ENCODE results near the gene ANK3.
A peak's percentile ranks its signal among the peaks of the same experiment; 100 is the strongest.

The ANK3 gene

GRCh38 chr10:60426425-60426824, 36.8 kb upstream of the ANK3 start (continued):
- TF ChIP-seq ZNF398 (tag by site-specific recombination; IDR thresholded peaks at IDR 0.05) (no peak), REPIN1 (tag by site-specific recombination; IDR thresholded peaks at IDR 0.05; ENCODE audit: low read depth) (no peak)

GRCh38 chr10:60425392-60426110, 35.9 kb upstream of the ANK3 start:
- Histone ChIP-seq H3K4me3 (ENCODE audit: low read depth, low read length) (no peak overlapping the region), H3K36me3 (ENCODE audit: control insufficient read depth in 2 of 2, insufficient read depth in 1 of 2, low read length in 2 of 2) (no peaks in the 10 kb centered on the region), H3K27ac (ENCODE audit: extremely low read depth, low read depth, low read length) (no peak overlapping the region), H3K4me1 (ENCODE audit: control insufficient read depth, insufficient read depth, low read length) (no peaks in the 10 kb centered on the region), H3K9me3 (ENCODE audit: control insufficient read depth, insufficient read depth, low read depth, low read length) (no peaks in the 10 kb centered on the region)
- ChIA-PET POLR2A (no interaction called here), CTCF (interaction anchor here (0.8 to 1.3 kb wide), 3 partner anchors 178 to 310 kb away, joined by 3 to 6 read pairs (median 3); no protein-coding TSS in a partner anchor)
- no peak for TF ChIP-seq ZFP69B (tag by site-specific recombination; IDR thresholded peaks at IDR 0.05)
- 0 out of 2 replicates have a peak, but pooled peaks have one; percentile 35 for TF ChIP-seq TRIM28 (IDR thresholded peaks at IDR 0.05; ENCODE audit: borderline replicate concordance, low read length)
- 0 out of 2 replicates have a peak, but pooled peaks have one; percentile 44 for TF ChIP-seq KLF17 (tag by site-specific recombination; IDR thresholded peaks at IDR 0.05)
- peak; percentile 53; the same call in 1 of the 2 replicates for TF ChIP-seq PRDM6 (tag by site-specific recombination; IDR thresholded peaks at IDR 0.05)

GRCh38 chr10:60424971-60425370, 35.3 kb upstream of the ANK3 start:
- Histone ChIP-seq H3K27ac (ENCODE audit: extremely low read depth, low read depth, low read length) (no peak overlapping the region), H3K4me3 (ENCODE audit: low read depth, low read length) (no peak overlapping the region), H3K9me3 (ENCODE audit: control insufficient read depth, insufficient read depth, low read depth, low read length) (no peaks in the 10 kb centered on the region), H3K36me3 (ENCODE audit: control insufficient read depth in 2 of 2, insufficient read depth in 1 of 2, low read length in 2 of 2) (no peaks in the 10 kb centered on the region), H3K4me1 (ENCODE audit: control insufficient read depth, insufficient read depth, low read length) (no peaks in the 10 kb centered on the region)
- POLR2A ChIA-PET, result no interaction called here
- CTCF ChIA-PET, result interaction anchor here (0.8 kb wide), 1 partner anchor 178 kb away, joined by 3 read pairs; no protein-coding TSS in a partner anchor
- TF ChIP-seq TSHZ1 (tag by site-specific recombination; IDR thresholded peaks at IDR 0.05; ENCODE audit: borderline replicate concordance) (no peak), ZNF2 (tag by site-specific recombination; IDR thresholded peaks at IDR 0.05) (no peak), ZBTB21 (tag by site-specific recombination; IDR thresholded peaks at IDR 0.05) (no peak), ATF2 (tag by site-specific recombination; IDR thresholded peaks at IDR 0.05; ENCODE audit: low read depth) (no peak), ZNF792 (tag by site-specific recombination; IDR thresholded peaks at IDR 0.05) (no peak), OSR2 (tag by site-specific recombination; IDR thresholded peaks at IDR 0.05) (no peak), ZNF510 (tag by site-specific recombination; IDR thresholded peaks at IDR 0.05; ENCODE audit: insufficient replicate concordance) (no peak), ZNF555 (tag by site-specific recombination; conservative IDR thresholded peaks at IDR 0.05) (no peak), HOXD13 (CRISPR knock-in tag; IDR thresholded peaks at IDR 0.05; ENCODE audit: borderline replicate concordance) (no peak), ZSCAN30 (tag by site-specific recombination; IDR thresholded peaks at IDR 0.05) (no peak), ZSCAN4 (tag by site-specific recombination; IDR thresholded peaks at IDR 0.05) (no peak), ZBTB44 (tag by site-specific recombination; IDR thresholded peaks at IDR 0.05) (no peak)
